Measurements from ENCODE around the gene BCL2L1. TPM values are rescaled to one million over a fixed set of nuclear protein-coding genes. Genes with fewer than 3 reads are reported as not detected.

The BCL2L1 gene
- total RNA-seq, 1 donor from 2014 or later, result 126 TPM

- intact Hi-C loops (cut with DNase I), result no loop called here
- Histone ChIP-seq H3K27me3 (ENCODE audit: low read depth) (no peaks in the 10 kb centered on the region), H3K27ac (peak overlapping the region; percentile 15), H3K4me1 (peaks cover 95% of the 10 kb centered on the region), H3K36me3 (peaks cover 40% of the 10 kb centered on the region), H3K9me3 (no peaks in the 10 kb centered on the region), H3K4me3 (no peak overlapping the region)
- ATAC-seq, result no peak
- TF ChIP-seq, protein P1, sequence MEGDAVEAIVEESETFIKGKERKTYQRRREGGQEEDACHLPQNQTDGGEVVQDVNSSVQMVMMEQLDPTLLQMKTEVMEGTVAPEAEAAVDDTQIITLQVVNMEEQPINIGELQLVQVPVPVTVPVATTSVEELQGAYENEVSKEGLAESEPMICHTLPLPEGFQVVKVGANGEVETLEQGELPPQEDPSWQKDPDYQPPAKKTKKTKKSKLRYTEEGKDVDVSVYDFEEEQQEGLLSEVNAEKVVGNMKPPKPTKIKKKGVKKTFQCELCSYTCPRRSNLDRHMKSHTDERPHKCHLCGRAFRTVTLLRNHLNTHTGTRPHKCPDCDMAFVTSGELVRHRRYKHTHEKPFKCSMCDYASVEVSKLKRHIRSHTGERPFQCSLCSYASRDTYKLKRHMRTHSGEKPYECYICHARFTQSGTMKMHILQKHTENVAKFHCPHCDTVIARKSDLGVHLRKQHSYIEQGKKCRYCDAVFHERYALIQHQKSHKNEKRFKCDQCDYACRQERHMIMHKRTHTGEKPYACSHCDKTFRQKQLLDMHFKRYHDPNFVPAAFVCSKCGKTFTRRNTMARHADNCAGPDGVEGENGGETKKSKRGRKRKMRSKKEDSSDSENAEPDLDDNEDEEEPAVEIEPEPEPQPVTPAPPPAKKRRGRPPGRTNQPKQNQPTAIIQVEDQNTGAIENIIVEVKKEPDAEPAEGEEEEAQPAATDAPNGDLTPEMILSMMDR (IDR thresholded peaks at IDR 0.05), result no peak
- no peak for DNase-seq
Measured at GRCh38 chr20:31679357-31680285, 43.0 kb downstream of the BCL2L1 start.

DNA sequence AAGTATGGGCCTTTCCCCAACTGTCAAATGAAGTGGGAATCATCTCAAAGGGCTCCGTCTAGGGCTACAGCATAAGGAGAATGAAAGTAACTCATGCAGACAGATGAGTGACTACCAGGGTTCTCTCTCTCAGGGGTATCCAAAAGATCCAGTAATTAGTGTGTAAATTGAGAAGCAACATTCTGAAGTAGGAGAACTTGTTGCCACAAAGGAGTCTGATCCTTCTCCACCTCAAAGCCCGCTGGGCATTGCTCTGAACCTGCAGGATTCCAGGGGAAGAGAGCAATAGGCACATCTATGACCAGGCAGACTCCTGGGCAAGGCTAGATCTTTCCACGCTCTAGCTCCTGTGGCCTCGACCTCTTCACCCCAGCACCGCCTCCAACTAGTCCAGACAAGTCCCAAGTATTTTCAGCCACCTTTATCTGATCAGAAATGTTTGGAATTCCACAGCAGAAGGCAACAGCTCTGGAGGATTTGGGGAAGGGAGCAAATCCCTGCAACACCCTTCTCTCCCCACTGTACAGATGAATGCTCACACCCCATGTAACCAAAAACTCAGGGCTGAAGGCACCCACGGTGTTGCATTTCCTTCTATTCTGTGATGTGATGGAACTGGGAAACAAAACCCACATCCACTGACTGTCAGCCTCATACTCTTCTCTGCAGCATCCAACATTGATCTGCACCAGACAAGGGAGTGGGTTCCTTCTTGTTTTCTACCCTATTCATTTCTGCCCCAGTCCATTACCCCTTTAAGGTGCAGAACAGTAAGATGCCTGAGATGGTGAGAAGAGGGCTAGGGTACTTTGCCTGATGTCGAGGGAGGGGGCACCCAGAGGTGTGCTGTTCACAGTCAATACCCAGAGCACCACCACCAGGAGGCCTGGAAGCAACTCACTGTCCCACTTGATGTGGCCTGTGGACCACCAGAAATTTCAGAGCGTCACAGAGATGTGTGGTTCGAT is 44.0 kb downstream of the BCL2L1 start:
- peak overlapping the region; percentile 15 for H3K27ac ChIP-seq
- no peaks in the 10 kb centered on the region for H3K27me3 ChIP-seq (ENCODE audit: low read depth)
- H3K36me3 ChIP-seq, result peaks cover 30% of the 10 kb centered on the region
- H3K9me3 ChIP-seq, result no peaks in the 10 kb centered on the region
- TF ChIP-seq, protein P1 (IDR thresholded peaks at IDR 0.05), result no peak
- intact Hi-C loops (cut with DNase I), result no loop called here
- peaks cover 96% of the 10 kb centered on the region for H3K4me1 ChIP-seq
- DNase-seq (no peak), ATAC-seq (peak; percentile 20 to 34)
- no peak overlapping the region for H3K4me3 ChIP-seq

DNA sequence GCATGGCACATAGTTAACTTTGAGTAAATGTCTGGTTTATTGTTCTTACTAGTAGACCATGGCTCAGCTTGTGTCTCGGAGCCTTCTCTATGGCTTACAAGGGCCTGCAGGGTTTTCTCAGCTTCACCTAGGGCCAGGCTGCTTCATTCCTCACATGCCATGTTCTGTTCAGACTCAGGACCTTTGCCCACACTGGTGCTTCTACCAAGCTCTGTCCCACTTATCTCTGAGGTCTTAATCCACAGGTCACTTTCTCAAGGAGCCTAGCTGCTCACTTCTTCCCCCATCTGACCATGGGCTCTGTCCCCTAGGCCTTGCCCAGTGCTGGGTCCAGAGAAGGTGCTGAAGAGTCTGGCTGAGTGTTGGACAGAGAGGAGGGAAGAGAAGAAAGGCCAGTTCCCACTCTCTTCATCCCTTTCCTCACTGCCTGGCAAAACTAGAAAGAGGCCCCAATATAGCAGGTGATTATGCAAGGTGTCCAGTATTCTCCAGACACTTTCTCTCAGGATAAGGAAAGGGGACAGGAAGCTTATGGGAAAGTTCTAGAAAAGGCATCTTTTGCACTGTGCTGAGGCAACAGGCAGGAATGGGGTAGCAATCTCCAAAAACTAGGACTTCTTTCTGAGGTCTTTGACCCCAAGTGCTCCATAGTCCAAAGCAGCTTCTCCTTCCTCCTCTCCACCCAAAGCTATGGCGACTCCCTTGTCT is 45.0 kb downstream of the BCL2L1 start:
- Histone ChIP-seq H3K4me3 (no peak overlapping the region), H3K27ac (peak overlapping the region; percentile 83), H3K4me1 (peaks cover 98% of the 10 kb centered on the region), H3K9me3 (no peaks in the 10 kb centered on the region), H3K36me3 (peaks cover 30% of the 10 kb centered on the region), H3K27me3 (ENCODE audit: low read depth) (no peaks in the 10 kb centered on the region)
- no peak for ATAC-seq
- TF ChIP-seq, protein P1 (IDR thresholded peaks at IDR 0.05), result no peak
- intact Hi-C loops (cut with DNase I), result no loop called here
- DNase-seq, result no peak

GRCh38 chr20:31676609-31676989 is 46.1 kb downstream of the BCL2L1 start:
- TF ChIP-seq, protein P1 (IDR thresholded peaks at IDR 0.05), result no peak
- peaks cover 99% of the 10 kb centered on the region for H3K4me1 ChIP-seq
- no peaks in the 10 kb centered on the region for H3K27me3 ChIP-seq (ENCODE audit: low read depth)
- peaks cover 25% of the 10 kb centered on the region for H3K36me3 ChIP-seq
- intact Hi-C loops (cut with DNase I), result no loop called here
- no peak for ATAC-seq
- H3K27ac ChIP-seq, result peak overlapping the region; percentile 83
- DNase-seq, result no peak
- H3K4me3 ChIP-seq, result no peak overlapping the region
- H3K9me3 ChIP-seq, result no peaks in the 10 kb centered on the region
